GM19043 (cell line): ENCODE results near the gene FOXE1.

Experiments
- ATAC-seq: cut with Tn5 transposase; IDR thresholded peaks from one replicate; pipeline ENCODE4 v1.9.1; 2021; ENCODE audit warnings: low read depth; ENCODE audit not compliant: unreplicated experiment

FOXE1 gene

GRCh38 chr9:97853056-97853843, at the start of gene FOXE1:
Gene FOXE1 (plus strand): TSS chr9:97853226. CDS start chr9:97853915, 689 bp downstream.
- no peak for ATAC-seq

GRCh38 chr9:97804059-97804365, 49.0 kb upstream of the FOXE1 start:
- ATAC-seq = no peak

DNA sequence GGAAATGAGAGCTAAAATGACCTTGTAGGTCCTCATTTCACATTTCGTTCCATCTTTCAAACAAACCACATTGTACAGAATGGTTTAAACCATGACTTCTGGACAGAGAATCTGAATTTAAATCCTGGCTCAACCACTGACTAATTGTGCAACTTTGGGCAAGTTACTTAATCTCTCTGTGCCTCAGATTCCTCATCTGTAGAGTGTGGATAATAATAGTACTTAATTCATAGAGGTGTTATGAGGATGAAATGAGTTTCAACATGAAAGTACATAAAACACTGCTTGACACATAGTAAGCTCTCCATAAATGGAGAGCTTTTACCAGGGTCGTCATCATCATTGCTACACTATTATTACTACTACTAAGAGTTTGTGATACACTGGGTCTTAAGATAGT, 46.3 kb upstream of the FOXE1 start:
- no peak for ATAC-seq

- no peak for ATAC-seq
Observed at GRCh38 chr9:97807681-97808080, 45.3 kb upstream of the FOXE1 start.

GRCh38 chr9:97808415-97808814, 44.6 kb upstream of the FOXE1 start:
- no peak for ATAC-seq

DNA sequence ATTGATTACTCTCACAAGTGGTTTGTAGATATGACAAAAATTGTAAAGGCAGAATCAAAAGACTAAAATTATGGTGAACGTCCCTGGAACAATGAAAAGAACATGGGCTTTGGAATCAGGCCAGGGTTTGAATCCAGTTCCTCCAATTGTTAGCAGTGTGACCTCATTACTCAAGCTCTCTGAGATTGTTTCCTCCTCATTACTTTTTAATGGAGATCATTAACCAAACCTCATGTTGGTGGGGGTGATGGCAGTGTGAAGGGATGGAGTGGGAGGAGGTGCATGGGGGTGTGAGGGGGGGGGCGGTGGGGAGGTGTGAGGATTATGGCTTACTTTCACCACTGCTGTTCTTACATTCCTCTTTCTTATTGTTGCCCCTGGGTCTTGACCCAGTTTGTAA, 44.1 kb upstream of the FOXE1 start:
- no peak for ATAC-seq

- no peak for ATAC-seq
Observed at GRCh38 chr9:97809666-97810344, 43.2 kb upstream of the FOXE1 start.

DNA sequence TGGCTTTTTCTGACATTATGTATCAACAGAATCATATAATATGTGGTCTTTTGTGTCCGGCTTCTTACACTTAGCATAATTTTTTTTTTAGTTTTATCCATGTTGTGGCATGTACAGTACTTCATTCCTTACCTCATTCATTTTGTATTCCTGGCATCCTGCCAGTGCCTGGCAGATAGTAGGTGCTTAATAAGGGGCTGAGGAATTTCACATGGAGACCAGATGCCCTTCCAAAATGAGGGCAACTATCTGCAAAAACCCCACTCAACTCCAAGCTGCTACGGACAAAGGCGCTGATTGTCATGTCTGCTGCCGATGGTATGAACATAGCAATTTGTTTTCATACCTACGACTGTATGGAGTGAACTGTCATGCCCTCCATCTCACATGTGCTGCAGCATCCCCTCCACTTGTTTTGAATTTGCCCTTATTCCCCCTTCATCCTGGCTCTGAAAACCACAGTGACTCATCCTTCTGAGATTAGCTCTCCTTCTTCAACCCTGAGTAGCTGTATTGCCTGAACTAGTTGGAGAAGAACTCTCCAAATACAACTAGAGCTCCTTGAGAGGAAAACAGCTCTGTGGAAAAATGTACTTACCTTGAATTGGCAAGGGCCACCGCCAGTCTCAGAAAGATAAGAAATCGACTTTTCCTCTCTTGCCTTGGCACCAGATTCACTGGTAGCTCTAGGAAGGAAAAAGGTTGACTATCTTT, 41.3 kb upstream of the FOXE1 start:
- ATAC-seq = no peak

GRCh38 chr9:97812247-97812543, 40.8 kb upstream of the FOXE1 start:
- ATAC-seq = no peak

GRCh38 chr9:97813072-97813471, 40.0 kb upstream of the FOXE1 start:
- no peak for ATAC-seq

DNA sequence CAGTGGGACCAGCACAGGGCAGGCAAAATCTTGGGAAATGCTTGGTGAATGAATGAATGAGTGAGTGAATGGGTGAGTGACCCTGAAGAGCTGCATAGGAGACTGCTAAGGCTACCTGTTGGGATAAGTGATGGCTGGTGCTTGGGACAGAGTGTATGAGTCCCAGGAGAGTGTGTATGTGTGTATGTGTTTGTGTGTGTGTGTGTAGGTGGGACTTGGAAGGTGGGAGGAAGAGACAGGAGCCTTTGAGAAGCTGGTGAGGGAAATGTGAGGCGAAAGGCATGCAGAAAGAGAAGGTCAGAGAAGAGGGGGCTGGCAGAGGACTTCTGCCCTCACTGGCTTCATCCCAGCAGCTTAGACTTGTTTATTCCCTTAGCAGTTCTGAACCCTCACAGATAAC, 33.3 kb upstream of the FOXE1 start:
- ATAC-seq = no peak

DNA sequence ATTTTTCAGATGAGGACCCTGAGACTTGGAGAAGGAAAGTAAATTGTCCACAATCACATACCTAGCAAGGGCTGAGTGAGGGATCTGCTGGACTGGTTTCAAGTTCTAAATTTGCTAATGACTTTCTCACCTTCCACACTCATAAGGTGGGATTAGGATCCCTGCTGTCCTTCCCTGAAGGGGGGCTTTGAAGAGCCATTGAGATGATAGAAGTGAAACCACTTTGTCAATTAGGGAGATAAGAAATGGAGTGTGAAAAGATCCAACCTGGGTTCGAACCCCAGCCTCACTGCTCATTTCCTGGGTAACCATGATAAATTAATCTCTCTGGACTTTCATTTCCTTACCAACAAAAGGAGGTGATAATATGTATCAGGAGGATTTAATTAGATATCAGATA, 32.7 kb upstream of the FOXE1 start:
- ATAC-seq = no peak

DNA sequence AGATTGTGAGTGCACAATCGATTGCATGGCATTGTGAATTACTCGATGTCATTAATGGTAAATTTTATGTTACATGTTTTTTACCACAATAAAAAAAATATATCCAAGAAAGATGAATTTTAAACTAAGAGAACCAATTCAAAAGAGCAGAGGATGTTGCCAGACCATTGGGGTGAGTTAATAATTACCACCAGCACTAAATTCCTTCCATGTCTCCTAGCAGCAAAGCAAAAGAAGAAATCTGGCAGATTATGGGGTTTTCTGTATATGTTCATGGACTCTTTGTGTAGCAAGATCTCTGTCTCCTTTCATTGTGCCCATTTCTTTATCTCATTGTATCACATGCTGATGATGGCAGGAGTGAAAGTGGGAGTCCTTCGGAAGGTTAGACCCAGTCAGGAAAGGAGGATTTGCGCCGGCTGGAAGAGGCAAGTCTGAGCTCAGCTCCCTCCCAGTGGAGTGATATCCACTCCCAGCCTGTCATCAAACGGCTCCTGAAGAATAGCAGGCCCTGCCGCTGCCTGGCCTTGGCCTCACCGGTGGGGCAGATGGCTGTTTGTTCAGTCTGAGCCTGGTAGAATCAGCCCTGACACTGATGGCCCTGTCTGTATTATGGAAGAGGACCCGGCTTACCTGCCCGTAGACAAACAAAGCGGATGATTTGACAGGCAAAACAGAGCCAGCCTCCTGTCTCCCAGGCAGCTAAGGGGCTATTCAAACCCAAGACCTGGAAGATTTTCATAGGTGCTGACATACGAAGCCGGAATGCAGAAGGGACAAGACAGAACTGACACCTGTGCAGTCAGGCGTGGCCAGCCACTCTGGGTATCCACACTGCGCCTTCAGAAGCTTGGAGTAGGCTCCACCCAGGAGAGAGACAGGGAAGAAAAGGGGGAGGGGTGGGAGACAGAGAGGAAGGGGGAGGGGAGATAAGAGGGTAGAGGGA, 21.9 kb upstream of the FOXE1 start:
- no peak for ATAC-seq

GRCh38 chr9:97831843-97832636, 21.0 kb upstream of the FOXE1 start:
- no peak for ATAC-seq

GRCh38 chr9:97840521-97840920, 12.5 kb upstream of the FOXE1 start:
- no peak for ATAC-seq

- ATAC-seq = no peak
Observed at GRCh38 chr9:97842960-97843359, 10.1 kb upstream of the FOXE1 start.

DNA sequence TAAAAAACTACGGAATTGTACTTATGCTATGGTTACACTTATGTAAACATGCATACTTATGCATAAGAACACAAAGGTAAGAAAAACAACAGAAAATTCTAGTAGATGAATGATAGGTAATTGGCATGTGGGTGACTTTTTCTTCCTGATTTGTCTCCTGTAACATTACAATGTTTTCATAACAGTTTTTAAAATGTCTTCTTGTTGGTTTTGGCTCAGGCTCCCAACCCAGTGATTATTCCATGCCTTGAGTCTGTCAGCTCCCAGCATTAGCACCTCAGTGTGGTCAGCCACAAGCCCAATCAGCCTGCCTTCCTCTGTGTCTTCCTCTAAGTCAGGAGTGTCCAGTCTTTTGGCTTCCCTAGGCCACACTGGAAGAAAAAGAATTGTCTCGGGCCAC, 7.9 kb upstream of the FOXE1 start:
- ATAC-seq = no peak

- ATAC-seq = no peak
Observed at GRCh38 chr9:97845763-97846162, 7.3 kb upstream of the FOXE1 start.

DNA sequence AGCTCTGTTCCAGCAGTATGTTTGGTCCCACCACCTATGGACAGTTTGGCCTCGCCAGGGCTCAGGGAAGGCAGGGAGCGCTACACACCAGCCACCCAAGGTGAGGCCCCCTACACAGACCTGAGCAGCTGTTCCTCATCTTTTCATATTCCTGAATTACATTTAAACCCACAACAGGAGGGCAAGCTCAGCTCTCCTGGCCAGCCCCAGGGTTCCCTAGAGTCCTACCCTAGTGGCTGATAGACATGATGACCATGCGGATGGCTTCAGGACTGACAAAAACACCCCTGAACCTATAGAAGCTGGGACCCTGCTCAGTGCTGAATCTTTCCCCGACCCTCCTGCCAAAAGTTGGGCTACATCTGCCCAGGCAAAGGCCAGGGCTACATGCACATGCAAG, 6.7 kb upstream of the FOXE1 start:
- no peak for ATAC-seq
